GM13977 (cell line): ENCODE data around the gene GNG7.
A peak's percentile ranks its signal among the peaks of the same experiment; 100 is the strongest.
"Not testable (repeated sequence)": the region's sequence is repeated elsewhere in the genome, so short reads cannot be mapped to it uniquely, and the experiment has no call there.

Experiments used
- DNase-seq: peaks from one replicate; pipeline ENCODE4 v3.0.0; 2012; ENCODE audit warnings: low spot score
- in situ Hi-C: fragments of 300-500 bp; cut with MboI; formaldehyde crosslinking; loops from one replicate; pipeline ENCODE4 v1.12.0; 2022; ENCODE audit warnings: low sequenced_read_pairs, low pct_unique_long_range_greater_than_20kb, mixed read lengths, inconsistent platforms; ENCODE audit not compliant: unreplicated experiment
- TF ChIP-seq, protein P1 (sequence below): IDR thresholded peaks from 2 replicates; pipeline ENCODE4 v1.5.1; 2012; ENCODE audit warnings: mild to moderate bottlenecking, control low read depth; ENCODE audit not compliant: insufficient read depth; ENCODE audit errors: extremely low read depth, missing control alignments

Gene GNG7

GRCh38 chr19:2547721-2548120 is 154.8 kb downstream of the GNG7 start:
- DNase-seq: no peak
- in situ Hi-C loops: no loop called here
- TF ChIP-seq, protein P1, sequence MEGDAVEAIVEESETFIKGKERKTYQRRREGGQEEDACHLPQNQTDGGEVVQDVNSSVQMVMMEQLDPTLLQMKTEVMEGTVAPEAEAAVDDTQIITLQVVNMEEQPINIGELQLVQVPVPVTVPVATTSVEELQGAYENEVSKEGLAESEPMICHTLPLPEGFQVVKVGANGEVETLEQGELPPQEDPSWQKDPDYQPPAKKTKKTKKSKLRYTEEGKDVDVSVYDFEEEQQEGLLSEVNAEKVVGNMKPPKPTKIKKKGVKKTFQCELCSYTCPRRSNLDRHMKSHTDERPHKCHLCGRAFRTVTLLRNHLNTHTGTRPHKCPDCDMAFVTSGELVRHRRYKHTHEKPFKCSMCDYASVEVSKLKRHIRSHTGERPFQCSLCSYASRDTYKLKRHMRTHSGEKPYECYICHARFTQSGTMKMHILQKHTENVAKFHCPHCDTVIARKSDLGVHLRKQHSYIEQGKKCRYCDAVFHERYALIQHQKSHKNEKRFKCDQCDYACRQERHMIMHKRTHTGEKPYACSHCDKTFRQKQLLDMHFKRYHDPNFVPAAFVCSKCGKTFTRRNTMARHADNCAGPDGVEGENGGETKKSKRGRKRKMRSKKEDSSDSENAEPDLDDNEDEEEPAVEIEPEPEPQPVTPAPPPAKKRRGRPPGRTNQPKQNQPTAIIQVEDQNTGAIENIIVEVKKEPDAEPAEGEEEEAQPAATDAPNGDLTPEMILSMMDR: no peak

GRCh38 chr19:2547033-2547680 is 155.3 kb downstream of the GNG7 start:
- TF ChIP-seq, protein P1: no peak
- in situ Hi-C loops: no loop called here
- DNase-seq: no peak

- DNase-seq: no peak
- TF ChIP-seq, protein P1: no peak
- in situ Hi-C loops: no loop called here
Observed at GRCh38 chr19:2546128-2547032, 156.1 kb downstream of the GNG7 start.

DNA sequence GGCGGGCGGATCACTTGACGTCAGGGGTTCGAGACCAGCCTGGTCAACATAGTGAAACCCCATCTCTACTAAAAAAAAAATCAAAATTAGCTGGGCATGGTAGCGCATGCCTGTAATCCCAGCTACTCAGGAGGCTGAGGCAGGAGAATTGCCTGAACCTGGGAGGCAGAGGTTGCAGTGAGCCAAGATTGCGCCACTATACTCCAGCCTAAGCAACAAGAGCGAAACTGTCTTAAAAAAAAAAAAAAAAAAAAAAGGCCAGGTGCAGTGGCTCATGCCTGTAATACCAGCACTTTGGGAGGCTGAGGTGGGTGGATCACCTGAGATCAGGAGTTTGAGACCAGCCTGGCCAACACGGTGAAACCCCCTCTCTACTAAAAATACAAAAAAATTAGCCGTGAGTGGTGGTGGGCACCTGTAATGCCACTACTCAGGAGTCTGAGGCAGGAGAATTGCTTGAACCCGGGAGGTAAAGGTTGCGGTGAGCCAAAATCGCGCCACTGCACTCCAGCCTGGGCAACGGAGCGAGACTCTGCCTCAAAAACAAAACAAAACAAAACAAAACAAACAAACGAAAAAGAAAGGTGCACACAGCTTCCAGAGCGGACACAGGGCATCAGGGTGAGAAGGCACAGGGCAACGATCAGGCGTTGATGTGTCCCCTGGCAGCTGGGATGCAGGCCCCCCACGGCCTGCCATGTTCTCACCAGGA is 156.9 kb downstream of the GNG7 start:
- in situ Hi-C loops, DNase-seq: not testable (repeated sequence)

DNA sequence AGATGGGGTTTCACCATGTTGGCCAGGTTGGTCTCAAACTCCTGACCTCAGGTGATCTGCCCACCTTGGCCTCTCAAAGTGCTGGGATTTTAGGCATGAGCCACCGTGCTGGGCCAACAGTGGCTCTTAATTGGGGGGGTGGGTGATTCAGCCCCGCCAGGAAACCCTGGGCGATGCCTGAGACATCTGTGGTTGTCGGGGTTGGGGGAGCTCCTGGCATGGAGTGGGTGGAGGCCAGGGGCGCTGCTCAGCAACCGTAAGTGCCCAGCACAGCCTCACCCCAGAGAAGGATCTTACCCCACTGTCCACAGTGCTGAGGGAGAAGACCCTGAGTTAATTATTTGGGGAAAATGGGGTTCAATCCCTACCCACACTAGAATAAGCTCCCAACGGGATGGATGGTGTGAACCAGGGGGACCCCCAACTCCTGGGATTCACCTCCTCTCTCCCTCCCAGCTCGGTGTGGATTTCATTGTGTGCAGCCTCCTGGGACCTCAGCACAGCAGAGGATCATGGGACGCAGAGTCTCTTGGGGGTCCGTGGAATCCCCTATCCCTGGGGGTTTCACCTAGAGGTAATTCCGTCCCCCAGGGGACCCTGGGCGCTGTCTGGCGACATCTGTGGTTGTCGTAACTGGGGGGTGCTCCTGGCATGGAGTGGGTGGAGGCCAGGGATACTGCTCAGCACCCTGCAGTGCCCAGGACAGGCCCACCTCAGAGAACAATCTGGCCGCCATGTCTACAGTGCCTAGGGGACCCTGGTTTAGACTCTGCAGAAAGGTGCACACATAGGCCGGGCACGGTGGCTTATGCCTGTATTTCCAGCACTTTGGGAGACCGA is 157.7 kb downstream of the GNG7 start:
- no peak for DNase-seq
- TF ChIP-seq, protein P1: no peak
- in situ Hi-C loops: no loop called here

DNA sequence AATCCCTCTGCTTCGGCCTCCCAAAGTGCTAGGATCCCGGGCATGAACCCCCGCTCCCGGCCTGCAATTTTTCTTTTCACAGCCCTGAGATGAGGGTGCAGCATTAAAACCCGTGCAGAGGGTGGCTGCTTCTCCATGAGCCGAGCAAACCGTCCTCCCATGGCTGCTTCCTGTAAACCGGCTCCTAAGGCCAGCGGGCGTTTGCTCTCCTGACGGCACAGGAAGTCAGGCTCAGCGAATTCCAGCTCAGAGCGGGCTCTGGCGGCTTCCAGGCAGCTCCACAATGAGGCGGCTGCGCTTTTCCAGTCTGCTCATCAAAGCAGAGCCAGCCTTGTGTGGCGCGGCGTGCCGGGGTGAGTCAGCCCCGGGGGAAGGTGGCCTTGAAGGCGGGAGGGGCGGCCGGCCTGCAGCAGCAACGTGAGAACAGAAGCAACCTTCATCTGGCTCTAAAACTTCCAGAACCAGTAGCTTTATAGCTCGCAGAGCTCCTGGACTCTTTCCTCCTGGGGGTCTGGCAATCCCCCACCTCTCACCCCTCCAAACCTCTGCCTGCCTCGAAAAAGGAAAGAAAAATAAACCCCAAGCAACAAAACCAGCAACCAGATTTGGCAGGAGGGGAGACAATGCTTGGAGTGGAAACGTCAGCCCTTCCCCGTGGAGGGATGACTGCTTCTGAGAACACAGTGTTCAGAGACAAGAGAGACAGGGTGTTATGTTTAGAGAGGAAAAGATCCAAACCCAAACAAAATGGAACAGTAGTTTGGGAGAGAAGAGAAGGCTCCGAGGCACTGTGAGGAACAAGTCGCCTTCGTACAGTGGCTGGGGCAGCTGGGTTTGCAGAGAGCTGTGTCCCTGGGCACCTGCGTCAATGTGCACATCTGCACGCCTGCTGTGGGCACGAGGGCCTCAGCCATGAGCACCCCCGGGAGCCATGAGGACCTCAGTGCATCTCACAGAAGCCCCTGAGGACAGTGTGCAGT is 158.7 kb downstream of the GNG7 start:
- peak; percentile 78 for DNase-seq
- in situ Hi-C loops: no loop called here
- TF ChIP-seq, protein P1: no peak

GRCh38 chr19:2543072-2543462 is 159.4 kb downstream of the GNG7 start:
- in situ Hi-C loops, DNase-seq: not testable (repeated sequence)
